Left forelimb (tissue), 1 donor: ENCODE measurements around the gene CD2.
"Not testable (repeated sequence)": the region's sequence is repeated elsewhere in the genome, so short reads cannot be mapped to it uniquely, and the experiment has no call there.

Source experiments
- DNase-seq: peaks from one replicate; pipeline ENCODE4 v3.0.0-alpha.2; 2018; ENCODE audit warnings: low spot score

The CD2 gene

DNA sequence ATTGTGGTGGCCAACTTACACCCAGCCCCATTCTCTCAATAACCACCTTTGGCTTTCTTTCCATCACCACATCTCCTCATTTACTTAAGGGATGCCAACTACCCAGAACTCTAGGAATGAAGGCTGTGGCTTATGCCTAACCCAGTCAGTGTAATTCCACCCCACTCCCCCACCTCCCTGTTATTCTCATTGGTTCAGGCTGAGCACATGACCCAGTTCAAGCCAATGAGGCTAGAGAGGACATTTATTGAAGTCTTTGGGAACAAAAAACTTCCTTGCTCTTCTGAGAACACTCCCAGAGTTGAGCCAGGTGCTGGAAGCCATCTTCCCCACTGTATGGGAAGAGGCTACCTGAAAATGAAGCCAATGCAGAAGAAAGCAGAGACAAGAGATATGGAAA, 22.8 kb upstream of the CD2 start:
- DNase-seq: no peak

DNA sequence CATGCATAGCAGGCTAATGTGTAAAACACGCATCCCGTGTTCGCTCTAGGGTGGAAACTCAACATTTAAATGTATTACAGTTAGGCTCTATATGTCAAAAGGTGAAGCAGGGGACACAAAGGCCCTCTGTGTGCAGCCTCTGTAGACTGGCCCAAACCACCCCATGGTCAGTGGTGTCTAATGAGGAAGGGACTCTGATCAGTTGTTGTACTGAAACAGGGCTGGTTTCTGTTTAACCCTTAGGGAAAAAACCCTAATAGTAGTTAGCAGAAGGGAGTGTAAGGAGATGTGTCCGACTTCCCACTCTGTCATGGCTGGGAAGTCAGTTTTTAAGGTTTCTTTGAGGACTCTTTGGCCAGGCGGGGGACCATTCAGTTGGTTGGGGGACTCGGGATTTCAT, 21.5 kb upstream of the CD2 start:
- no peak for DNase-seq

GRCh38 chr1:116733476-116734365, 20.5 kb upstream of the CD2 start:
- DNase-seq: peak; percentile 50

- peak; percentile 18 for DNase-seq
These were observed 19.0 kb upstream of the CD2 start for GRCh38 chr1:116735246-116735645.

GRCh38 chr1:116737020-116737854, 17.0 kb upstream of the CD2 start:
- DNase-seq: peak; percentile 70

- peak; percentile 55 for DNase-seq
These were observed 16.3 kb upstream of the CD2 start for GRCh38 chr1:116737855-116738321.

- DNase-seq: peak; percentile 11
These were observed 15.4 kb upstream of the CD2 start for GRCh38 chr1:116738673-116739370.

DNA sequence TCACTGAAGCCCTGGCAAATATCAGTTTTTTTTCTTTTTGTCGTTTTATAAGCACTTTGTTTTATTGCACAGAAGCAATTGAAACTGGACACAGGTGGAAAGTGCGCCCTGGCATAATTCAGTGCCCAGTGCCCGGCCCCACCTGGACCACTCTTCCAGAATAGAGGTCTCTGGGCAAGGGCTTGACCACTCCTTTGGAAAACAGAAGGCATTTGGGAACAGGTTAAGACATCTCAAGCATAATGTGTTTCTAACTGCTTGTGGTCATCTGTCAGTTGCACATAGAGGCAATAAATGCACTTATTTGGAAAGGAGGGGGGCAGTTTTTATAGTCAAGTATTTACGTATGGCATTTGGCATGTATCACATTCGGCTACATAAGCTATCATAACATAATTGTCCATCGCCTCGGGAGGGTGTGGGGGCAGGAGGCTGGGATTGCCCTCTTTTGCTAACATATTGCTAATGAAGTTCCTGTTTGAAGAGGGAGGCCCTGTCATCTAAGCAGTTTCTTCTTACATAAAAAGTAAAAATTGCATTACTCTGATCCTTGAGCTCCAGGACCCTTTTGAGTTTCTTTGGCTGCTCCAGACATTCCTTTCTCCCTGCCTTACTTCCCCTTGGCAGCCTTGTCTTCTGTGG, 14.7 kb upstream of the CD2 start:
- peak; percentile 8 for DNase-seq

- DNase-seq: peak; percentile 31
These were observed 13.9 kb upstream of the CD2 start for GRCh38 chr1:116740296-116740695.

DNA sequence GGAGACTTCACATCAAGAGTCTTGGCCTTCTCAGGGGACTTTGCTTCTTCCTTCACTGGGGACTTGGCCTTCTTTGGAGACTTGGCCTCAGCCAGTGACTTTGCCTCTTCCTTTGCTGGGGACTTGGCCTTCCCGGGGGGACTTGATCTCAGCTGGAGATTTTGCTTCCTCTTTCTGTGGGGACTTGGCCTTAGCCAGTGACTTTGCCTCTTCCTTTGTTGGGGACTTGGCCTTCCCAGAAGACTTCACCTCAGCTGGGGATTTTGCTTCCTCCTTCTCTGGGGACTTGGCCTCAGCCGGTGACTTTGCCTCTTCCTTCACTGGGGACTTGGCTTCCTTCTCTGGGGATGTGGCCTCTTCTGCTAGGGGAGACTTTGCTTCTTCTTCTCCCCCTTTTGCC, 13.5 kb upstream of the CD2 start:
- peak; percentile 52 for DNase-seq

DNA sequence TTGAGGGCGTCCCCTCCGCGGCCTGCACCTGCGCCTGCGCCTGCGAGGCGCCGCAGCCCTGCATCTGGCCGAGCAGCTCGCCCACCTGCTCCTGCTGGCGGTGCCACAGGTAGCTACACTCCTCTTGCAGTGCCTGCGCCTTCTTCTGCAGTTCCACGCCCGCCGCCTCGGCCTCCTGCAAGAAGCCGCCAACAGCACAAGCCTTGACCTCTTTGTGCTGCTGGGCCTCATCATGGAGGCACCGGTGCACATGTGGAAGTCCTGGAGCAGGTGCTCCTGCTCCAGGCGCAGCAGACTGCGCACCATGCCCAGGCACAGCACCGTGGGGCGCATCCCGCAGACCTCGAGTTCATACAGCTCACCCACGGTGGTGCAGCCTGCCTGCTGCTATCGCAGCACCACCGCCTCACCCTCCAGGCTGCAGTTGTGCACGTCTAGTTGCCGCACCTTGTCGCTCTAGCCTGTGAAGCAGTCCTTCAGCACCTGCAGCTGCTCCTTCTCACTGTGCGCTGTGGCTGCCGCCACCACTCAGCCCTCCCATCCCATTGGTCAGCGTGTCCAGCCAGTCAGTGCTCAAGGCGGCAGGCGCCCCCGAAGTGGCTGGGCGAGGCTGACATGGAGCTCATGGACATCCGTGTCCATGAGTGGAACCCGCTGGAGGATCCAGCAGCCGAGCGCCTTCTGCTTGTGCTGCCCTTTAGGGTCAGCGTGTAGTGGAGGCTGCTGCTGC, 12.2 kb upstream of the CD2 start:
- DNase-seq: peak; percentile 52

DNA sequence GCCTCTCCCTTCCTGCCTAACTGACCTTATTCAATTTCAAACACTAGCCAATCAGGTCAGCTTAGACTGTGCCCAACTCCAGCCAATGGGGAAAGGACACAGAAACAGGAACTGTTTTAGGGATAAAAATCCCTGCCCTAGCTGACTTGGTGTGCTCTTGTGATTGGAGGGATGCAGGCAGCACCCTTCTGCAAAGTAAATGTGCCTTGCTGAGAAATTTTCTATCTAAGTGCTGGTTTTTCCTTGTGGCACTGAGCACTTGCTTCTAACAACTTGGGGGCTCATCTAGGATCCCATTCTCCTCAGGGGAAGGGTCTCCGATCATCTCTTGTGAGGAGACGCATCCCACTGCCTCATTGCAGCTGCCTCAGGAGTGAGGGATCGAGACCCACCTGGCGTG, 10.7 kb upstream of the CD2 start:
- no peak for DNase-seq

DNA sequence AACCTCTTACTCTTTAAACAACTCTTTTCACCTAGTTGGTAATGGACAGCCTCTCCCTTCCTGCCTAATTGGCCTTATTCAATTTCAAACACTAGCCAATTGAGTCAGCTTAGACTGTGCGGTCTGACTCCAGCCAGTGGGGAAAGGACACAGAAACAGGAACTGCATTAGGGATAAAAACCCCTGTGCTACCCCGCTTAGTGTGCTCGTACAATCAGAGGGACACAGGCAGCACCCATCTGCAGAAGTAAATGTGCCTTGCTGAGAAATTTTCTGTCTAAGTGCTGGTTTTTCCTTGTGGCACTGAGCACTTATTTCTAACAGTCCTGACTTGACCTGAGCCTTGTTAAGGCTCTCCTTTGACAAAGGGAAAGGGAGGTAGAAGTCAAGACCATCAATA, 6.0 kb upstream of the CD2 start:
- no peak for DNase-seq

DNA sequence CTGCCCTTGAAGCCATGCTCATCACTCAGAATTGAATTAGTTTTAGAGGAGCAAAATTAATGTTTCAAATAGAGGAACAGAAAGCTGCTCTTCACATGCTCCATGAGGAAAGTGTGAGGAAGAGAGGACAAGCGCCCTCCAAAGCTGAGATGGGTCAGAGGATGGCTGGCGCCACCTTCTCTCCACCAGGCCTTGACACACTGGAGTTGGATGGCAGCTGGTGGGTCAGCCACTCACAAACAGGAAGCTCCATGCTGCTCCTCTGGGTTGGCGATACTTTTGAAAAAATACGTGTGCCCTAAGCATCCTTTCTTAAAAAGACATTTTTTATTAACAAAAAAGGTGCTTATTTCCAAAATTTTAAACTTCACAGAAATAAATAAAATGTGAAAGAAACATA, 3.1 kb upstream of the CD2 start:
- DNase-seq: peak; percentile 15

DNA sequence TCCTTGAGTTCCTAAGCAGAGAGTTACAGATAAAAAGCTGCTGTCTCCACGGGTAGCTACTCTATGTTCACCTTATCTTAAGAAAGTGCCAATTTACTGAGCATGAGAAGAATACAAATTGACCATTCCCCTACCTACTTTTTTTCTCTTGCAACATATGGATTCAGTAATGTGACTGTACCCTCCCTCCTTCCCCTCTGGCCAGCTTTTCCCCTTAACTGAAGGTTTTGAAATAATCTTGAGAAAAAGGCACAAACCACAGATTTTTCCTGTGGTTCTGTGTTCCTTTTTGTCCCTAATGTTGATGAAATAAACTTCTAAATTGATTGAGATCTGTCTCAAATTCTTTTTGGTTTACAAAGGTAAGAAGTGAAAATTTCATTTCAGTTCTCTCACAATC, 2.6 kb upstream of the CD2 start:
- DNase-seq: peak; percentile 4

DNA sequence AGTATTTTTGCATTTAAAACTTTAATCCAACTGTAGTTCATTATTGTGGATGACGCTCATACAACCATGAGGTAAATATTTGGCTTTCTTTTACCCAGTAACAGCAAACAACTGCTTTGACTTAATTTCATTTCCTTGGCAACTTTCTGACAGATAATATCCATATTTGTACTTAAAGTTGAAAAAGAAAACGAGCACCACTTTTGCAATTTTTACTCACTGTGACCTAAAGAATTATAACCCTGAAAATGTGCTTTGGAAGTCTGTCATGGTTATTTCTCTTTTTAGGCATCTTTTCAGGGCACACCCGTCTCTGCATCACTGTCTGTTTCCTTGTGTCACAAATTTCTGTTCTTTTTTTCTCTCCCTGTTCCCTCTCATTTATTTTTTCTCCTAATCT, 918 bp upstream of the CD2 start:
- no peak for DNase-seq

DNA sequence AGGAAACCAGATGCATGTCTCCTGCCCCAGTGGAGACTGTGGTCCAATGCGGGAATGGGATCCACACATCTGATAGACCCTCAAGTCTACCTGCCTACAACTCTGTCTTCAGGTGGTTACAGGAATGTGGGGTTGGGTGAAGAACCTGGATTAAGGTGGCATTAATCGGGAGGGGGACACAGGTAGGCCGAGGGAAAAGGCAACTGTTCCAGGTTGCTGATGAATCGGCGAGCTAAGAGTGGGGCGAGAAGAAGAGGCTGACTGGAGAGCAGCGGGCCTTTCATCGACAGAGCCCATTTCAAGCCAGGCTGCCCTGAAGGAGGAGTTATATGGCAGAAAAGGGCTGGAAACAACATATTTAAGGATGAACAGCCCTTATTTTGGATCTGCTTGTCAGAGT, 836 bp downstream of the CD2 start:
- DNase-seq: no peak

DNA sequence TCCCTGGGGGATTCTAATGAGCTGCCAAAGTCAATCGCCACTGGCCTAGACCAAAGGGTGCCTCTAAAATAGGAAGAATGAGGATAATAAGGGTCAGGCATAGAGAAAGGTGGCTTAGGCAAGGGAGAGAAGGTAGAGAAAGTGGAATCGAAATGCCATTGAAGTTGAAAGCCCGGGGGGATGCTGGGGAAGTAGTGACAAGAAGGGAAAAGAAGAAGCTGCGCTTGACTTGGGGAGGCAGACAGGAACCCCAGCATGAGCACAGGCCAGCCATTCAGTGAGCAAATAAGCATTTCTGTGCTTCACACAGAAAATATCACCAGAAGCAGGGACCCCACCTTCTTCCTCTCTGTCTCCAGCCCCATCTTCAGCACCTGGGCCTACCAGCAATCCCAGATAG, 1.5 kb downstream of the CD2 start:
- no peak for DNase-seq

DNA sequence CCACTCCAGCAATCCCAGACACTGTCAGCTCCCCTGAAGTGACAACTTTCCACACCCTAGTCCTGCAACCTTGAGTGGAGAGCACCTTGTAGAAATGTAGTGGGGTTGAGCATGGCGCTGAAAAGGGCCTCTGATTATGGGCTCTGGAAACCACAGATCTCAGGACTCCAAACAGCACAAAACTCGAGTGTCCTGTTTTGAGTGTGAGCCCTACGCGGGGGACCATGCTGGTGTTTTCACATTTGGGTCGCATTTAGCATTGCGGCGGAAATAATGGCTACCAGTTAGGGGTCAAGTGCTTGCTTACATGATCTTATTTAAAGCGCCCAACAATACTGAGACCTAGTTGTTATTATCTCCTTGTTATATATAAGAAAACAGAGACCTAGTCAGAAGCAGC, 1.9 kb downstream of the CD2 start:
- DNase-seq: not testable (repeated sequence)

- not testable (repeated sequence) for DNase-seq
These were observed 4.2 kb downstream of the CD2 start for GRCh38 chr1:116758456-116758815.

DNA sequence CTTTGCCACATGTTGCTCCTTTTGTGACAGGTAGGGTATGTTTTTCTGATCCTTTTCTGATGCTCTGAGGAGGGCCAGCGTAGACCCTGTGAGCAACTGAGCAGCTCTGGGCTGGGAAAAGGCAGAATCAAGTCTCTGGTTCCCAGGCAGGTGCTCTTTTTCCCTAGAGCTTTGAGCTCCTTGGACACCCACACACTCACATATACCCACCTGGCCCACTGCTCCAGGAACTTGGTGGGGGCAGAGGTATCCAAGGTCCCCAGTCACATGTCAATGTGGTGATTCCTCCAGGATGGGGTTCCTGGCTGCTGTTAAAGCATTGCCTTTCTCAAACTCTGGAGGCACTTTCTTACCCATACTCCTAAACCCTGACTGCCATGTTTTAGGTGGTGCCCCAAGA, 5.4 kb downstream of the CD2 start:
- no peak for DNase-seq
